Activated T-helper 2 cell treated with anti-CD3 and anti-CD28 coated beads, Interferon-gamma antibody, Interleukin-2, Interleukin-4, amounts not matched to agents 10 μg/mL and 5 μg/mL and 100 μg/mL, durations not matched to agents 14 hours and 24 hours and 36 hours (primary cell): Measurements from ENCODE around the gene RAB27B. TPM values are rescaled to one million over a fixed set of nuclear protein-coding genes. Genes with fewer than 3 reads are reported as not detected.

ENCODE experiments used
- DNase-seq: peaks from one replicate; pipeline ENCODE4 v3.0.0; 2021; ENCODE audit warnings: low spot score
- H3K27ac Mint-ChIP-seq: one replicate; pipeline ENCODE4 v1.8.0; 2021; ENCODE audit warnings: mixed read lengths
- H3K27me3 Mint-ChIP-seq: one replicate; pipeline ENCODE4 v1.8.0; 2021; ENCODE audit warnings: low read depth, mixed read lengths
- H3K36me3 Mint-ChIP-seq: one replicate; pipeline ENCODE4 v1.8.0; 2021; ENCODE audit warnings: low read depth, mixed read lengths
- H3K4me1 Mint-ChIP-seq: one replicate; pipeline ENCODE4 v1.8.0; 2021; ENCODE audit warnings: low read depth, mixed read lengths
- H3K4me3 Mint-ChIP-seq: one replicate; pipeline ENCODE4 v1.8.0; 2021; ENCODE audit warnings: low read depth, mild to moderate bottlenecking, moderate library complexity, mixed read lengths
- H3K9me3 Mint-ChIP-seq: one replicate; pipeline ENCODE4 v1.8.0; 2021; ENCODE audit warnings: mixed read lengths
- intact Hi-C: fragments of 100-400 bp; cut with micrococcal nuclease; formaldehyde crosslinking; loops from one replicate; pipeline ENCODE4 v1.15.1; 2023
- total RNA-seq: library from RNA; stranded (reverse); gene quantifications from 2 replicates; pipeline ENCODE4 v1.2.3, GENCODE V29; 2022

Gene RAB27B
- total RNA-seq, 1 donor from 2014 or later = 0.75 TPM

DNA sequence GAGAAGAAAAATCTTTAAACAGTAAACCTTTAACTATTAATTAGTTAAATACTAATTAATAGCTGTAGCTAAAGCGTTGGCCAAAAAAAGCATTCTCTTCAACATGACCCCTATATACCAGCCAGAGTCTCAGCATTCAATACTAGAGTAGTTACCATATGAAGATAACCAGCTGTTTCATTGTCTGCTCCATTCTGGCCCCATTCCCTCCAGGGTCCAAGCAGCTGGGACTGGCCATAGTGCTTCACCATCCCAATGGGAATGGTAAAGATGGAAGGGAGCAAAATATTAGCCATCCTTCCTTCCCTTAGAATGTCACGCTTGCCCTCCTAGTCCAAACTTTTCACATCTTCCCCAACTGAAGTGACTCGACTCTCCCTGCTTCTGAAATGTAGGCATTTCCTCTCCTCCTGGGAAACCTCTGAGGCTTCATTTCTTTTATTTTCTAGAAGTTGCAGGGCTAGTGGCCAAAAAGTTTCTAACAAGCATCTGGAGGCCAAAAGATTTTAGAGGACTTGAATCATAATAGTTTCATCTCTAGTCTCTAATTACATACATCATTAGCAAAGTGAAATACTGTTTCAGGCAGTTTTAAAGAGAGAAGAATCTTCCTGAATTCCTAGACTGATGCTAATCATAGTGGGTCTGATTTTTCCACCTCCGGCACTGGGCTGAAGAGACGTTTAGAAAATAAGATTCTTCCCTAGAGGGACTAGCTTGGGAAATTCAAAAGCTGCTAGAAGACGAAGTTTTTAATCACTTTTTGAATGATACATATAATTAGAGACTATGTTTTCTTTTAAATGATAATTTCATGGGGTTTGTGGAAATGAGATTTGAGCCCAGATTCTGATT, 78.3 kb downstream of the RAB27B start:
- peaks cover 24% of the 10 kb centered on the region for H3K27me3 Mint-ChIP-seq
- H3K4me3 Mint-ChIP-seq = no peak overlapping the region
- intact Hi-C loops = no loop called here
- no peaks in the 10 kb centered on the region for H3K36me3 Mint-ChIP-seq
- no peak overlapping the region for H3K27ac Mint-ChIP-seq
- DNase-seq = no peak
- no peaks in the 10 kb centered on the region for H3K9me3 Mint-ChIP-seq
- no peaks in the 10 kb centered on the region for H3K4me1 Mint-ChIP-seq

- Mint-ChIP-seq H3K4me1 (no peaks in the 10 kb centered on the region), H3K36me3 (no peaks in the 10 kb centered on the region), H3K9me3 (no peaks in the 10 kb centered on the region), H3K27ac (no peak overlapping the region), H3K27me3 (peaks cover 19% of the 10 kb centered on the region), H3K4me3 (no peak overlapping the region)
- DNase-seq = no peak
- intact Hi-C loops = no loop called here
Observed at GRCh38 chr18:54909538-54909937, 81.3 kb downstream of the RAB27B start.

DNA sequence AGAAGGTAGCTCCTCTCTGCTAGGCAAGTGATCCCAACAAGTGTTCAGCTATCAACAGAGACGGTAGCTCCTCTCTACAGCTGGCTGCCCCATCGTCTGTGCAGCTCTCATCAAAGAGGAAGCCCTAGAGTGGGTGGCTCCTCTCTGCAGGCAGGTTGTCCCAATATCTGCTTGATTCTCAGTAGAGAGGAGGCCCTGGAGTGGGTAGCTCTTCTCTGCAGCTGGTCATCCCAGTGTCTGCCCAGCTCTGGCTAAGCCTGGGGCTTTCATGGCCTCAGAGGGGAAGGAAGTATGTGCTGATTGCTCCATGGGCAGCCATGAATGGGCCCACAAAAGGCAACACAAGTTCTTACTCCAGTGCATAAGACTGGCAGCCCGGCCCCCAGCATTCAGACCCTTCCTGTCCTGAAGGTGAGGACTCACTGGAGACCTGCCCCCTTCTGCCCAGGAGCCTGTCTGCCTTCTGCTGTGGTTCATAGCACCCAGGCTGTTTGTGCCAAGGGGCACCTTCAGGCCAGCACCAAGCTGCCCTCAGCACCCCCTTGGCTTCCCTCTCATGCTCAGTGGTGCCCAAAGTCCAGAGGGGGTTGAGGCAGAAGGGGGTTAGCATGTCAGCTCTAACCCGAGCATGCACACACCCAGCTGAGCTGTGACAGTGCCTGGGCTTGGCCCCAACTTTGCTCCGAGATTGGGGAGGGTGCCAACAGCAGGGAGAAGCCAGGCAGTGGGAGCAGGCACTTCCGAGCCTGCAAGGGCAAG, 82.1 kb downstream of the RAB27B start:
- intact Hi-C loops = no loop called here
- DNase-seq = no peak
- no peaks in the 10 kb centered on the region for H3K36me3 Mint-ChIP-seq
- H3K9me3 Mint-ChIP-seq = no peaks in the 10 kb centered on the region
- H3K4me3 Mint-ChIP-seq = no peak overlapping the region
- no peak overlapping the region for H3K27ac Mint-ChIP-seq
- H3K4me1 Mint-ChIP-seq = no peaks in the 10 kb centered on the region
- H3K27me3 Mint-ChIP-seq = peaks cover 17% of the 10 kb centered on the region

- H3K4me1 Mint-ChIP-seq = no peaks in the 10 kb centered on the region
- H3K27me3 Mint-ChIP-seq = peaks cover 14% of the 10 kb centered on the region
- intact Hi-C loops = no loop called here
- no peaks in the 10 kb centered on the region for H3K9me3 Mint-ChIP-seq
- DNase-seq = no peak
- H3K4me3 Mint-ChIP-seq = no peak overlapping the region
- no peak overlapping the region for H3K27ac Mint-ChIP-seq
- H3K36me3 Mint-ChIP-seq = no peaks in the 10 kb centered on the region
Observed at GRCh38 chr18:54911551-54911950, 83.3 kb downstream of the RAB27B start.

GRCh38 chr18:54914816-54915215, 86.5 kb downstream of the RAB27B start:
- H3K4me3 Mint-ChIP-seq = no peak overlapping the region
- H3K27ac Mint-ChIP-seq = no peak overlapping the region
- intact Hi-C loops = no loop called here
- H3K9me3 Mint-ChIP-seq = no peaks in the 10 kb centered on the region
- peaks cover 1% of the 10 kb centered on the region for H3K27me3 Mint-ChIP-seq
- H3K36me3 Mint-ChIP-seq = no peaks in the 10 kb centered on the region
- DNase-seq = no peak
- no peaks in the 10 kb centered on the region for H3K4me1 Mint-ChIP-seq

DNA sequence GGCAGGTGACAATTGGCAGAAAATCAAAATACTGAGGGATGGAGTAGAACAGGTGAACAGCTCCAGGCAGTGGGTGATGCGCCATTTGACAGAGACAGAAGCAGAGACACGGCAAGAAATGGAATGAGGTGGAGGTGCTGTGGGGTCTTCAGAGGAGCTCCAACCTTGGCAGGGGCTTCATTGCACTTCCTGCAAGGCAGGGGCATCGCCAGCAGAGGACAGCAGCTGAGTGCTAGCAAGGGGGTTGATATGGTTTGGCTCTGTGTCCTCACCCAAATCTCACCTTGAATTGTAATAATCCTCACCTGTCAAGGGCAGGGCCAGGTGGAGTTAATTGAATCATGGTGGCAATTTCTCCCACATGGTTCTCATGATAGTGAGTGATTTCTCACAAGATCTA, 88.2 kb downstream of the RAB27B start:
- Mint-ChIP-seq H3K9me3 (no peaks in the 10 kb centered on the region), H3K4me1 (no peaks in the 10 kb centered on the region), H3K27ac (no peak overlapping the region), H3K36me3 (no peaks in the 10 kb centered on the region), H3K27me3 (peaks cover 1% of the 10 kb centered on the region), H3K4me3 (no peak overlapping the region)
- intact Hi-C loops = no loop called here
- DNase-seq = no peak

GRCh38 chr18:54918060-54918459, 89.8 kb downstream of the RAB27B start:
- no peaks in the 10 kb centered on the region for H3K9me3 Mint-ChIP-seq

DNA sequence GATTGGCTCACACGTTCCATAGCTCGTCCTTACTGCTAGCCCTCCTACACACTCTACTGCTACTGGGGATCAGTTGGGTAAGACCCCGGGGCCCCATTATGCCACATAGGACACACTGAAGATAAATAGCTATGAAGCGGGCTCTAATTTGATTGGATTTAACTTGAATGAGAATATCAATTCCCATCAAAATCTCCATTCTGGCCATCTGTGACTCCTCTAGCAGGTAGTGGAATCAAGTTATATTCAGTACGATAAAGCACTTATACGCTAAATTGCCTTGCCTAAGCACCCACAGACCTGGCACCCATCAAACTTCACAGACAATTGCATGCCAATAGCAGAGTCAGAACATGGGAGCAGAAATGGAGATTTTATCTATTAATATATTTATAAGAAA, 91.1 kb downstream of the RAB27B start:
- Mint-ChIP-seq H3K4me1 (no peaks in the 10 kb centered on the region), H3K36me3 (no peaks in the 10 kb centered on the region), H3K9me3 (no peaks in the 10 kb centered on the region), H3K27me3 (peaks cover 2% of the 10 kb centered on the region), H3K4me3 (no peak overlapping the region), H3K27ac (no peak overlapping the region)
- intact Hi-C loops = no loop called here
- no peak for DNase-seq

More at GRCh38 chr18:54918060-54918459, 89.8 kb downstream of the RAB27B start:
- DNase-seq = no peak
- H3K4me3 Mint-ChIP-seq = no peak overlapping the region
- no peaks in the 10 kb centered on the region for H3K4me1 Mint-ChIP-seq
- H3K27me3 Mint-ChIP-seq = peaks cover 2% of the 10 kb centered on the region
- no peaks in the 10 kb centered on the region for H3K36me3 Mint-ChIP-seq
- intact Hi-C loops = no loop called here
- no peak overlapping the region for H3K27ac Mint-ChIP-seq

- Mint-ChIP-seq H3K27ac (no peak overlapping the region), H3K9me3 (no peaks in the 10 kb centered on the region), H3K4me3 (no peak overlapping the region), H3K36me3 (no peaks in the 10 kb centered on the region), H3K27me3 (peaks cover 6% of the 10 kb centered on the region), H3K4me1 (peaks cover 3% of the 10 kb centered on the region)
- intact Hi-C loops = no loop called here
- DNase-seq = no peak
Observed at GRCh38 chr18:54923339-54923956, 95.2 kb downstream of the RAB27B start.

DNA sequence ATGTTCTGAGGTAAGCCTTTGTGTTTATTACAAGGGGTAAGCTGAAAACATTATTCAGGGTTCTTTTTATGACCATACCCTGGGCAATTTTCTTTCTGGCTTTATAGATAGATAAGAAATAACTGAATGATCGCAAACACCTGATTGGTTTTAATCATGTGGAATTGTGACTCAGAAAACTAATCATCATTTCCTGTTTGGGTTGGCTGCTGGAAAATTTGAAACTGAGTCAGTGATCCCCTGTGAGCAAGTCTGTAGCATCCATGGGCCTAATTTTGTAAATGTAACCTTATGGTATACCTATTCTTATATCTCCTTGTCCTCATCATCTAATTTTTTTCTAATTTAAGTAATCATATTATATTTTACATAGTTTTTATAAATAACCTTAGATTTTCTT, 96.7 kb downstream of the RAB27B start:
- H3K4me3 Mint-ChIP-seq = no peak overlapping the region
- intact Hi-C loops = no loop called here
- peaks cover 3% of the 10 kb centered on the region for H3K4me1 Mint-ChIP-seq
- no peak for DNase-seq
- H3K27me3 Mint-ChIP-seq = peaks cover 7% of the 10 kb centered on the region
- H3K9me3 Mint-ChIP-seq = no peaks in the 10 kb centered on the region
- no peak overlapping the region for H3K27ac Mint-ChIP-seq
- no peaks in the 10 kb centered on the region for H3K36me3 Mint-ChIP-seq

- intact Hi-C loops = no loop called here
- no peak for DNase-seq
- Mint-ChIP-seq H3K9me3 (no peaks in the 10 kb centered on the region), H3K27me3 (peaks cover 7% of the 10 kb centered on the region), H3K4me1 (peaks cover 3% of the 10 kb centered on the region), H3K4me3 (no peak overlapping the region), H3K36me3 (no peaks in the 10 kb centered on the region), H3K27ac (no peak overlapping the region)
Observed at GRCh38 chr18:54926593-54927325, 98.5 kb downstream of the RAB27B start.

DNA sequence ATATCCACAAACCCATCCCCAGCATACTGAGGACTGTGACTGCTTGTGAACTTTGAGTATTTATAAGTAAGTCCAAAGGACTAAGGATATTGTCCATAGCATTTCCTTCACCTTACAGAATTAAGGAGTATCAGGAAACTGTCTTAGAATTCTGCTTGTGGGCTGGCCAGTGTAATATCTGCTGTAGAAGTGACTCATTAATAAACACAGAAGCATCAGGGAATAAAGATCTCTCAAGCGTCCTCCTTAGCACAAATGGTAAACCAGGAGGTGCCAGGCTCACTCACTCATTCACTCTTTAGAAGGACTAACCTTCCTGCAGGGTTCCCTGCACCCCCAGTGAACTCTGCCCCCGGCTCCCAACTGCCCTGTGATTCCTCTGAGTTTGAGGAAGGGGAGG, 100.0 kb downstream of the RAB27B start:
- peaks cover 3% of the 10 kb centered on the region for H3K4me1 Mint-ChIP-seq
- intact Hi-C loops = no loop called here
- DNase-seq = no peak
- no peak overlapping the region for H3K4me3 Mint-ChIP-seq
- H3K9me3 Mint-ChIP-seq = no peaks in the 10 kb centered on the region
- H3K27ac Mint-ChIP-seq = no peak overlapping the region
- peaks cover 8% of the 10 kb centered on the region for H3K27me3 Mint-ChIP-seq
- H3K36me3 Mint-ChIP-seq = no peaks in the 10 kb centered on the region
